K562 (cell line): Measurements from ENCODE around the gene PDZK1.
"Not testable (repeated sequence)": the region's sequence is repeated elsewhere in the genome, so short reads cannot be mapped to it uniquely, and the experiment has no call there.

Experiments
- CTCF ChIP-seq, 3 experiments: IDR thresholded peaks in 2 of 3; conservative IDR thresholded peaks in 1 of 3; 2 replicates each; pipeline ENCODE4 v1.5.1; 2011 to 2012; ENCODE audit warnings: low read length in 3 of 3, mild to moderate bottlenecking in 3 of 3, control low read depth in 2 of 3, improper control_type of control experiment in 1 of 3, inconsistent platforms in 1 of 3, low read depth in 1 of 3, mixed read lengths in 1 of 3, moderate library complexity in 1 of 3; ENCODE audit not compliant: insufficient read depth in 2 of 3
- E2F1 ChIP-seq: sonication (generic); formaldehyde crosslinking; IDR thresholded peaks from 2 replicates; pipeline ENCODE4 v1.8.1; 2023; ENCODE audit warnings: mild to moderate bottlenecking, missing genetic modification reagents, moderate library complexity
- E4F1 ChIP-seq: fragments of 250-450 bp; sonication (Bioruptor Pico); IDR thresholded peaks from 2 replicates; pipeline ENCODE4 v1.5.0; 2021; ENCODE audit warnings: mild to moderate bottlenecking, borderline replicate concordance
- MEF2A ChIP-seq: IDR thresholded peaks from 2 replicates; pipeline ENCODE4 v1.6.1; 2011; ENCODE audit warnings: low read depth, mild to moderate bottlenecking, low read length, moderate library complexity; ENCODE audit not compliant: control insufficient read depth
- MTA1 ChIP-seq: fragments of 450-650 bp; IDR thresholded peaks from 2 replicates; pipeline ENCODE4 v1.6.1; 2017; ENCODE audit warnings: borderline replicate concordance
- MTF1 ChIP-seq: fragments of 250-450 bp; sonication (Bioruptor Pico); IDR thresholded peaks from 2 replicates; pipeline ENCODE4 v1.9.0; 2021; ENCODE audit warnings: moderate library complexity, mild to moderate bottlenecking, inconsistent platforms, borderline replicate concordance
- POLR2H ChIP-seq: IDR thresholded peaks from 2 replicates; pipeline ENCODE4 v1.6.1; 2016; ENCODE audit warnings: missing genetic modification characterization, low read depth, mild to moderate bottlenecking, control low read depth, missing compliant biosample characterization, moderate library complexity
- SMC3 ChIP-seq: conservative IDR thresholded peaks from 2 replicates; pipeline ENCODE4 v1.6.1; 2011; ENCODE audit warnings: low read depth, low read length, improper control_type of control experiment; ENCODE audit not compliant: insufficient read depth
- TFAM ChIP-seq: fragments of 250-450 bp; sonication (Bioruptor Pico); conservative IDR thresholded peaks from 2 replicates; pipeline ENCODE4 v1.5.0; 2021; ENCODE audit warnings: mild to moderate bottlenecking, moderate library complexity
- ZNF239 ChIP-seq: fragments of 250-450 bp; sonication (Bioruptor Pico); IDR thresholded peaks from 2 replicates; pipeline ENCODE4 v1.4.0; 2020; ENCODE audit warnings: mild to moderate bottlenecking
- ZNF584 ChIP-seq: fragments of 200-800 bp; sonication (Bioruptor generic); IDR thresholded peaks from 2 replicates; pipeline ENCODE4 v1.6.1; 2016; ENCODE audit warnings: low read depth, mild to moderate bottlenecking, missing genetic modification characterization, missing compliant biosample characterization
- ZNF75A ChIP-seq: fragments of 450-650 bp; formaldehyde crosslinking; IDR thresholded peaks from 2 replicates; pipeline ENCODE4 v1.4.0; 2020; ENCODE audit warnings: mild to moderate bottlenecking
- TF ChIP-seq, protein P1 (sequence below): fragments of 250-450 bp; sonication (Bioruptor Pico); IDR thresholded peaks from 2 replicates; pipeline ENCODE4 v1.9.0; 2021; ENCODE audit warnings: mild to moderate bottlenecking, inconsistent platforms

DNA sequence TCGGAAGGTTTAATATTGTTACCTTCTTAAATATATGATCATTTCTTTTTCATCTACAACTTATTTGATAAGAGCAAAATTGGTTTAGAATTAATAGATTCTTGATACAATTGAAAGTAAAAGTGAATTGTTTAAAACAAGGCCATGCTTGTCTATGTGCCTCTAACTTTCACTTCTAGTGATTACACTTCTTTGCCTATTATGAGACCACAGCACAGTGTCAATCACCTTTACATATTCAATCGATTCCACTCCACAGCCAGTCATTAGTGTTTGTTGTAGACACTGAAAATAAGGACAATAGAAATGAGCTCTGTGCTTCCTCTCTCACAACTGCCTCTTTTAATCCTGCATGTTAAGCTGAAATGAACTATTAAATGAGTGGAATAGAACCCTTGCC, 65.3 kb downstream of the PDZK1 start:
- TF ChIP-seq POLR2H (tag); ZNF75A (CRISPR knock-in tag); SMC3; ZNF584 (CRISPR knock-in tag); ZNF239; MTF1 (CRISPR knock-in tag); E4F1 (CRISPR knock-in tag); MTA1; TFAM (CRISPR knock-in tag); CTCF (IDR thresholded peaks at IDR 0.05 in 2 of 3, conservative IDR thresholded peaks at IDR 0.05 in 1 of 3; ENCODE audit: insufficient read depth in 2 of 3, low read depth in 1 of 3, low read length in 3 of 3); E2F1 (CRISPR knock-in tag); MEF2A: not testable (repeated sequence)
- TF ChIP-seq, protein P1, sequence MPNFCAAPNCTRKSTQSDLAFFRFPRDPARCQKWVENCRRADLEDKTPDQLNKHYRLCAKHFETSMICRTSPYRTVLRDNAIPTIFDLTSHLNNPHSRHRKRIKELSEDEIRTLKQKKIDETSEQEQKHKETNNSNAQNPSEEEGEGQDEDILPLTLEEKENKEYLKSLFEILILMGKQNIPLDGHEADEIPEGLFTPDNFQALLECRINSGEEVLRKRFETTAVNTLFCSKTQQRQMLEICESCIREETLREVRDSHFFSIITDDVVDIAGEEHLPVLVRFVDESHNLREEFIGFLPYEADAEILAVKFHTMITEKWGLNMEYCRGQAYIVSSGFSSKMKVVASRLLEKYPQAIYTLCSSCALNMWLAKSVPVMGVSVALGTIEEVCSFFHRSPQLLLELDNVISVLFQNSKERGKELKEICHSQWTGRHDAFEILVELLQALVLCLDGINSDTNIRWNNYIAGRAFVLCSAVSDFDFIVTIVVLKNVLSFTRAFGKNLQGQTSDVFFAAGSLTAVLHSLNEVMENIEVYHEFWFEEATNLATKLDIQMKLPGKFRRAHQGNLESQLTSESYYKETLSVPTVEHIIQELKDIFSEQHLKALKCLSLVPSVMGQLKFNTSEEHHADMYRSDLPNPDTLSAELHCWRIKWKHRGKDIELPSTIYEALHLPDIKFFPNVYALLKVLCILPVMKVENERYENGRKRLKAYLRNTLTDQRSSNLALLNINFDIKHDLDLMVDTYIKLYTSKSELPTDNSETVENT, result not testable (repeated sequence)
